Cardiac atrium fibroblast (primary cell): ENCODE measurements around the gene GHITM. TPM values are rescaled to one million over a fixed set of nuclear protein-coding genes. Genes with fewer than 3 reads are reported as not detected.

Experiments used
- total RNA-seq: library from RNA; depleted of rRNA; stranded (reverse); fragments of >200 nt; gene quantifications from 2 replicates; pipeline ENCODE4 v1.2.3, GENCODE V29; 2015

The GHITM gene
- total RNA-seq = 145 and 148 TPM in 2 replicates

GRCh38 chr10:84139126-84140035 is at the start of gene GHITM:
GHITM (plus strand) TSS chr10:84139509; CDS start chr10:84141501, 1,992 bp downstream.

DNA sequence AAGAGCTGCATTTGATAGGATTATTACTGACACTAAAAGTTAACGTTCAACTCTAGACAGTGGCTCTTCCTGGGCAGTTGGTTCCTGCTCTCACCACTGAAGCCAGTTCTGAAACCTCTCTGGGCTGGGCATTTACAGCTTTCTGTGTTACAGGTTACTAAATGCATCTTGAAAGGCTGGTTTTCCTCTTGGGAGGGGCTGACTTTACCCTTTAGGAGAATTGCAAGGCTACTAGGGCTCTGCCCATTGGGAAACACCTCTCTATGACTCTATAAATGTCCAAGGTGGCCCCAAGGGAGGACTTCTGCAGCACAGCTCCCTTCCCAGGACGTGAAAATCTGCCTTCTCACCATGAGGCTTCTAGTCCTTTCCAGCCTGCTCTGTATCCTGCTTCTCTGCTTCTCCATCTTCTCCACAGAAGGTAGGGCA is 34.2 kb downstream of the GHITM start, which contains the start of gene GPR15LG:
GPR15LG (plus strand) TSS at position 301 of the 429 bp plus-strand sequence; CDS start at position 352, 51 bp downstream.

GRCh38 chr10:84194424-84195043 is 55.2 kb downstream of the GHITM start, which contains the start of gene CDHR1:
CDHR1 (plus strand) TSS chr10:84194537; CDS start chr10:84194761, 224 bp downstream.

Other genes starting within 250 kb of the GHITM start
- not detected in 2 replicates for gene GPR15LG, start 34.3 kb downstream of the GHITM start, total RNA-seq
- gene CDHR1, start 55.0 kb downstream of the GHITM start, total RNA-seq = not detected in 2 replicates
- not detected in 2 replicates for gene LRIT2, start 86.0 kb downstream of the GHITM start, total RNA-seq
- not detected in 2 replicates for gene LRIT1, start 102.0 kb downstream of the GHITM start, total RNA-seq
- gene RGR, start 105.5 kb downstream of the GHITM start, total RNA-seq = not detected in 2 replicates
- 14.4 and 15.6 TPM in 2 replicates for gene CCSER2, start 189.1 kb downstream of the GHITM start, total RNA-seq